Measurements from ENCODE around the gene ADAMTSL4.
"Not testable (repeated sequence)": the region's sequence is repeated elsewhere in the genome, so short reads cannot be mapped to it uniquely, and the experiment has no call there.

ADAMTSL4 gene

DNA sequence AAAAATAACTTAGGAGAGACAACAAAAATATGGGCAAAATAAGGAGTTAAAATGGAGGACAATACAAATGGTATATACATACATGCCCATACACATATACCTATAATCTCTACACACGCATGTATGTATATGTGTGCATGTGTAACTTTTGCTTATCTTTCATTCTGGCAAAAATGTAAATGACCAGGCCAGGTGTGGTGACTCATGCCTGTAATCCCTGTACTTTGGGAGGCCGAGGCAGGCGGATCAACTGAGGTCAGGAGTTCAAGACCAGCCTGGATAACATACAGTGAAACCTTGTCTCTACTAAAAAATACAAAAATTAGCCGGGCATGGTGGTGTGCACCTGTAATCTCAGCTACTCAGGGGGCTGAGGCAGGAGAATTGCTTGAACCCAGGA lies 49.1 kb downstream of the ADAMTSL4 start:
- DNase-seq: not testable (repeated sequence)

- DNase-seq: no peak
These were observed 52.3 kb downstream of the ADAMTSL4 start for GRCh38 chr1:150601540-150601939.

GRCh38 chr1:150602372-150602771 lies 53.2 kb downstream of the ADAMTSL4 start:
- not testable (repeated sequence) for DNase-seq

DNA sequence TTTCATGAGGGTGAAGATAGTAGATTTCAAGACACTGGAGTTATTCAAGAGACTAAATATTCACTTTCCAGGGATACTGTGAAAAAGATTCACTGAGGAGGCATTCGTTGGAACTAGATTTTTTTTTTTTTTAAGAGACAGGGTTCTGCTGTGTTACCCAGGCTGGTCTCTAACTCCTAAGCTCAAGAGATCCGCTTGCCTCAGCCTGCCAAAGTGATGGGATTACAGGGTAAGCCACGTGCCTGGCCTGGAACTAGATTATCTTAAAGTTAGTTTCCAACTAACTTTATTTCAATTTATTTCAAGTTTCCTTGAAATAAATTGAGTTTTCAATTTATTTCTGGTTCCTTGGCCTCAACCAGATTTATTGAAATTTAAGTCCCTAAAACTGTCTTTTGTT lies 54.5 kb downstream of the ADAMTSL4 start:
- no peak for DNase-seq

DNA sequence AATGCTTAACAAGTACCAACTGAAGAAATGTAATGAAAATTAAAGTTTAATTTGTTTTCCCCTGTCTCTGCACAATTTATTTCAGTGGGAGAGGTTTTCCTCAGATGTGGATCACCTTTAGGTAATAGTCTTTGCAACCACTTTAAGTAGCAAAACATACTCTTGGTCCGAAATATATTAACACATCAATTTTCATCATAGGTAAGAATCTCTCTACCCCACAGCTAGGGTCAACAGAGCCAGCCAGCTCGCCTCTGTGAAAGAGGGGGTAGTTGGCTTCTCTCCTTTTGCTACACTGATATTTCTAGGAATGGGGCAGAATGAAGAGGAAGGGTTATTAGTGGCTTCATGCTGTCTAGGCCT lies 55.0 kb downstream of the ADAMTSL4 start:
- DNase-seq: no peak

DNA sequence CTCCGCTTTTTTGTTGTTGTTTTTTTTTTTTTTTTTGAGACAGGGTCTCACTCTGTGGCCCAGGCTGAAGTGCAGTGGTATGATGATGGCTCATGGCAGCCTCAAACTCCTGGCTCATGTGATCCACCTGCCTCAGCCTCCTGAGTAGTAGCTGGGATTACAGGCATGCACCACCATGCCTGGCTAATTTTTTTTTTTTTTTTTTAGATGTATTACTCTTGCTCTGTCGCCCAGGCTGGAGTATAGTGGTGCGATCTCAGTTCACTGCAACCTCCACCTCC lies 56.2 kb downstream of the ADAMTSL4 start:
- DNase-seq: not testable (repeated sequence)

DNA sequence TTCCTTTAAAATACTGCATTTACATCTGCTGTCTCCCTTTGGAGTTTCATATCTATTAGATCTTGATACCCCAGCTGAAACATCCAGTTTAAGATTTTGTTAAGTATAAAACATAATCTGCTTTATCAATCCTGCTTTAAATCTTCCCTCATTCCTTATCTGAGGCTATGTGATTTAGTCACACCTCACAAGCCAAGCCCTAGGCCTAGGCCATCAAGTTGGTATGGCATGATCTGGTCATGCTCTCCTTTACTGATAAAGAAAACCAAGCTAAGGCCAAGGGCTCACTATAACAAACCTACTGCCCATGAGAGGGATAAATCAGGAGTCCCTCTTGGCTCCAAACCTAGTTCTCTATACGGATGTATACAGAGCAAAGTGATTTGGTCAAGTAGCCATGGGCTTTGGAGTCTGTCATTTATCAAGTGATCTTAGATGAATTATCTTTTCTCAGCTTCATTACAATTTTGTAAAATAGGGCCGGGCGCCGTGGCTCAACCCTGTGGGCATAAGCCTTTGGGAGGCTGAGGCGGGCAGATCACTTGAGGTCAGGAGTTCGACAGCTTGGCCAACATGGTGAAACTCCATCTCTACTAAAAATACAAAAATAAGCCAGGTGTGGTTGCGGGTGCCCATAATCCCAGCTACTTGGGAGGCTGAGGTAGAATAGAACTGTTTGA lies 57.4 kb downstream of the ADAMTSL4 start:
- no peak for DNase-seq

DNA sequence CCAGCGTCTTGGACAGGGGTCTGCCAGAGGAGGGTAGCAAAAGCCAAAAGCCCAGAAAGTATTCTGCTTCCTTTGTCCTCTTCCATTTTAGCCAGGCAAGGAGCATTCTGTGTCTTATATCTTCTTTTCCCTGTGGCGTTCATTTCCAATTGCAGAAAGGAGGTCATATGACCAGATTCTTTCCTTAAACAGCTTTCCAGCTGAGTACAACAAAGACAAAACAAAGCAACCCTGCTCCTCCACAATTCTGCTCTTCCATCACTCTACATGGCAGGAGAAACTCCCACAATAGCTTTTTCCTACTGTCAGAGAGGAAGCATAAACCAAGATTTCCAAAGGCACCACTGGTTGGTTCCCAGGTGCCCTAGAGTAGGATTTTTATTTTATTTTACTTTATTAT lies 60.5 kb downstream of the ADAMTSL4 start:
- no peak for DNase-seq
